Activated T-helper 1 cell treated with Interleukin-2 at 50 U/mL for 16 hours (primary cell): ENCODE measurements around the gene E2F7.

Experiments
- DNase-seq: peaks from one replicate; pipeline ENCODE4 v3.0.0-alpha.2; 2020; ENCODE audit warnings: low read depth

E2F7 gene

GRCh38 chr12:77064896-77065360 is 441 bp downstream of the E2F7 start:
- DNase-seq, result peak; percentile 0

GRCh38 chr12:77062846-77063461 is 2.4 kb downstream of the E2F7 start:
- no peak for DNase-seq

- no peak for DNase-seq
Measured at GRCh38 chr12:77062396-77062795, 3.0 kb downstream of the E2F7 start.

GRCh38 chr12:77060883-77061240 is 4.5 kb downstream of the E2F7 start:
- DNase-seq, result no peak

- no peak for DNase-seq
Measured at GRCh38 chr12:77060136-77060882, 5.1 kb downstream of the E2F7 start.

- DNase-seq, result no peak
Measured at GRCh38 chr12:77058740-77059139, 6.6 kb downstream of the E2F7 start.

- DNase-seq, result no peak
Measured at GRCh38 chr12:77054851-77055250, 10.5 kb downstream of the E2F7 start.

- DNase-seq, result no peak
Measured at GRCh38 chr12:77053259-77053658, 12.1 kb downstream of the E2F7 start.

GRCh38 chr12:77049767-77050353 is 15.5 kb downstream of the E2F7 start:
- no peak for DNase-seq

GRCh38 chr12:77047341-77048109 is 17.8 kb downstream of the E2F7 start:
- DNase-seq, result no peak

GRCh38 chr12:77046468-77046867 is 18.9 kb downstream of the E2F7 start:
- DNase-seq, result no peak

- DNase-seq, result no peak
Measured at GRCh38 chr12:77045183-77045582, 20.2 kb downstream of the E2F7 start.

- no peak for DNase-seq
Measured at GRCh38 chr12:77044721-77045120, 20.6 kb downstream of the E2F7 start.

- DNase-seq, result no peak
Measured at GRCh38 chr12:77042833-77043232, 22.5 kb downstream of the E2F7 start.

- DNase-seq, result no peak
Measured at GRCh38 chr12:77040231-77040630, 25.1 kb downstream of the E2F7 start.

GRCh38 chr12:77035226-77035625 is 30.1 kb downstream of the E2F7 start:
- no peak for DNase-seq

GRCh38 chr12:77033658-77034536 is 31.5 kb downstream of the E2F7 start:
- DNase-seq, result no peak

- DNase-seq, result no peak
Measured at GRCh38 chr12:77032406-77032805, 33.0 kb downstream of the E2F7 start.

- no peak for DNase-seq
Measured at GRCh38 chr12:77031745-77032144, 33.6 kb downstream of the E2F7 start.

GRCh38 chr12:77025782-77026314 is 39.5 kb downstream of the E2F7 start:
- DNase-seq, result no peak

- DNase-seq, result no peak
Measured at GRCh38 chr12:77023501-77023900, 41.9 kb downstream of the E2F7 start.
